Type B pancreatic cell (in vitro differentiated cells): ENCODE measurements around the gene GPRC5C. TPM values are rescaled to one million over a fixed set of nuclear protein-coding genes. Genes with fewer than 3 reads are reported as not detected.

Experiments
- DNase-seq: peaks from one replicate; pipeline ENCODE4 v3.0.0; 2021; ENCODE audit warnings: mixed read lengths; ENCODE audit not compliant: unreplicated experiment; ENCODE audit errors: extremely low spot score
- H3K27ac Mint-ChIP-seq: 2 replicates; pipeline ENCODE4 v1.8.0; 2021; ENCODE audit warnings: mild to moderate bottlenecking, mixed read lengths
- H3K27me3 Mint-ChIP-seq: 2 replicates; pipeline ENCODE4 v1.8.0; 2021; ENCODE audit warnings: mixed read lengths
- H3K36me3 Mint-ChIP-seq: 2 replicates; pipeline ENCODE4 v1.8.0; 2021; ENCODE audit warnings: mixed read lengths
- H3K4me1 Mint-ChIP-seq: one replicate; pipeline ENCODE4 v1.8.0; 2021; ENCODE audit warnings: mixed read lengths; ENCODE audit not compliant: unreplicated experiment
- H3K4me3 Mint-ChIP-seq: 2 replicates; pipeline ENCODE4 v1.8.0; 2021; ENCODE audit warnings: mild to moderate bottlenecking, mixed read lengths
- H3K9me3 Mint-ChIP-seq: 2 replicates; pipeline ENCODE4 v1.8.0; 2021; ENCODE audit warnings: mixed read lengths
- total RNA-seq: library from RNA; stranded (reverse); gene quantifications from 2 replicates; pipeline ENCODE4 v1.2.1, GENCODE V29; 2021; ENCODE audit warnings: low replicate concordance
- TF ChIP-seq, protein P1 (sequence below): fragments of 200-600 bp; sonication (generic); conservative IDR thresholded peaks from 2 replicates; pipeline ENCODE4 v1.5.0; 2021; ENCODE audit warnings: antibody characterized with exemption, mild to moderate bottlenecking

GPRC5C gene
- total RNA-seq, 1 donor from 2014 or later: 64.3 TPM

DNA sequence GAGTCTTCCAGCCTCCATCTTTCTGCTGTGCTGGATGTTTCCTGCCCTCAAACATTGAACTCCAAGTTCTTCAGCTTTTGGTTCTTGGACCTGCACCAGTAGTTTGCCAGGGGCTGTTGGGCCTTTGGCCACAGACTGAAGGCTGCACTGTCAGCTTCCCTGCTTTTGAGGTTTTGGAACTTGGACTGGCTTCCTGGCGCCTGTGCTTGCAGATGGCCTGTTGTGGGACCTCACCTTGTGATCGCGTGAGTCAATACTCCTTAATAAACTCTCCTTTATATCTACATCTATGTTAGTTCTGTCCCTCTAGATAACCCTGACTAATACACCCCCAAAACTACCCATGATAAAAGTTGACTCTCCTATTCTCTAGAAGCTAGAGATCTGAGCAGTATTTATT lies 26.9 kb downstream of the GPRC5C start:
- H3K4me1 Mint-ChIP-seq: peaks cover 18% of the 10 kb centered on the region
- no peaks in the 10 kb centered on the region for H3K9me3 Mint-ChIP-seq
- no peaks in the 10 kb centered on the region for H3K36me3 Mint-ChIP-seq
- TF ChIP-seq, protein P1, sequence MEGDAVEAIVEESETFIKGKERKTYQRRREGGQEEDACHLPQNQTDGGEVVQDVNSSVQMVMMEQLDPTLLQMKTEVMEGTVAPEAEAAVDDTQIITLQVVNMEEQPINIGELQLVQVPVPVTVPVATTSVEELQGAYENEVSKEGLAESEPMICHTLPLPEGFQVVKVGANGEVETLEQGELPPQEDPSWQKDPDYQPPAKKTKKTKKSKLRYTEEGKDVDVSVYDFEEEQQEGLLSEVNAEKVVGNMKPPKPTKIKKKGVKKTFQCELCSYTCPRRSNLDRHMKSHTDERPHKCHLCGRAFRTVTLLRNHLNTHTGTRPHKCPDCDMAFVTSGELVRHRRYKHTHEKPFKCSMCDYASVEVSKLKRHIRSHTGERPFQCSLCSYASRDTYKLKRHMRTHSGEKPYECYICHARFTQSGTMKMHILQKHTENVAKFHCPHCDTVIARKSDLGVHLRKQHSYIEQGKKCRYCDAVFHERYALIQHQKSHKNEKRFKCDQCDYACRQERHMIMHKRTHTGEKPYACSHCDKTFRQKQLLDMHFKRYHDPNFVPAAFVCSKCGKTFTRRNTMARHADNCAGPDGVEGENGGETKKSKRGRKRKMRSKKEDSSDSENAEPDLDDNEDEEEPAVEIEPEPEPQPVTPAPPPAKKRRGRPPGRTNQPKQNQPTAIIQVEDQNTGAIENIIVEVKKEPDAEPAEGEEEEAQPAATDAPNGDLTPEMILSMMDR: no peak
- no peak overlapping the region for H3K27ac Mint-ChIP-seq
- H3K4me3 Mint-ChIP-seq: no peak overlapping the region
- DNase-seq: no peak
- peaks cover 30% of the 10 kb centered on the region for H3K27me3 Mint-ChIP-seq

DNA sequence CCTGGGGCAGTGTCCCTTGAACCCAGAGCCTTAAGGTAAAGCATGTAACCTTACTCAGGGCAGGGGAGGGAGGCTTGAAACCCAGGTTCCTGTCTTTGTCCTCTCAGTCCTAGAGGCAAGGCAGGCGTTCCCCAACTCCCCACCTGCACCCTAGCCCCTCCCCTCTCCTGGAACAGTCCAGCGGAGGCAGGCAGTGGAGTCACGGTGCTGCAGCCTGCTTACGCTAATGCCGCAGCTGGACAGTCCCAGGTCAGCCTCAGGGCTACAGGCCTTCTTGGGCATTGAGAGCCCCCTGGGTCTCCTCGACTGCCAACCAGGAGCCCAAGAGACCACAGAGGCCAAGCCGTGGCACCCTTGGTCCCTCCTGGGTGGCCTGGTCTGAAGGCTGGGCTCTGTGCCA lies 27.7 kb downstream of the GPRC5C start:
- Mint-ChIP-seq H3K9me3 (no peaks in the 10 kb centered on the region), H3K4me3 (no peak overlapping the region), H3K27me3 (peaks cover 30% of the 10 kb centered on the region), H3K4me1 (peaks cover 18% of the 10 kb centered on the region), H3K27ac (no peak overlapping the region), H3K36me3 (no peaks in the 10 kb centered on the region)
- no peak for DNase-seq
- TF ChIP-seq, protein P1: no peak

DNA sequence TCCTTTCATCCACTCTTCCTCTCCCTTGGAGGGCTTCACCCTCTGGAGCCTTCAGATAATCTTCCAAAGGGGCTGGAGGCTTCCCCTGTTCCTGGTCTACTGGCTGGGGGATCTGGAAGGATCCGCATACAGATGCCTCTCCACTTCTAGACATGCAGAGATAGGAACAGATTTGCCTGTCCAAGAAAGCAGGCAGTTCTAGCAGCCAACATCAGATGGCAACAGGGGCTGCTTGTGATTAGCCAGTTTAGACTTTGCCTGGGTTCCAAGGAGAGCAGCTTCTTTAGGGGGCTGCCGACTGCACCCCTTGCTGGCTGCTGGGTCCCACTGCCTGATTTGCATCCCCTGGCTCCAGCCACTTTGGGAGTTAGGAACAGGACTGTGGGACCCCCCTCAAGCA lies 28.4 kb downstream of the GPRC5C start:
- Mint-ChIP-seq H3K4me1 (peaks cover 18% of the 10 kb centered on the region), H3K36me3 (no peaks in the 10 kb centered on the region), H3K4me3 (no peak overlapping the region), H3K27me3 (peaks cover 30% of the 10 kb centered on the region), H3K27ac (no peak overlapping the region), H3K9me3 (no peaks in the 10 kb centered on the region)
- no peak for DNase-seq
- TF ChIP-seq, protein P1: no peak

DNA sequence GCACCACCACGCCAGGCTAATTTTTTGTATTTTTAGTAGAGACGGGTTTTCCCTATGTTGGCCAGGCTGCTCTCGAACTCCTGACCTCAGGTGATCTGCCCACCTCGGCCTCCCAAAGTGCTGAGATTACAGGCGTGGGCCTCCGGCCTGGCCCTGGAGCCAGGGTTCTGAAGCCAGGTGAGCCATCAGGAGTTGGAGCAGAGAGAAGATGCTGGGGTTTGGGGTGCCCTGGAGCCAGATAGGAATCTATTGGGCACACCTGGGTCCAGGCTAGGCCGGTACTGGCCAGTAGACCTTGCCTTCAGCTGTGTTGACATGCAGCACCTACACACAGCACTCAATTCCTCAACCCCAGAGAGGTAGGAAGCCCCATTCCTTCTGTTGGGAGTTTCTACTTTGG lies 29.1 kb downstream of the GPRC5C start:
- DNase-seq: no peak
- Mint-ChIP-seq H3K27me3 (peaks cover 26% of the 10 kb centered on the region), H3K4me3 (no peak overlapping the region), H3K4me1 (peaks cover 13% of the 10 kb centered on the region), H3K36me3 (no peaks in the 10 kb centered on the region), H3K27ac (no peak overlapping the region), H3K9me3 (no peaks in the 10 kb centered on the region)
- TF ChIP-seq, protein P1: no peak

DNA sequence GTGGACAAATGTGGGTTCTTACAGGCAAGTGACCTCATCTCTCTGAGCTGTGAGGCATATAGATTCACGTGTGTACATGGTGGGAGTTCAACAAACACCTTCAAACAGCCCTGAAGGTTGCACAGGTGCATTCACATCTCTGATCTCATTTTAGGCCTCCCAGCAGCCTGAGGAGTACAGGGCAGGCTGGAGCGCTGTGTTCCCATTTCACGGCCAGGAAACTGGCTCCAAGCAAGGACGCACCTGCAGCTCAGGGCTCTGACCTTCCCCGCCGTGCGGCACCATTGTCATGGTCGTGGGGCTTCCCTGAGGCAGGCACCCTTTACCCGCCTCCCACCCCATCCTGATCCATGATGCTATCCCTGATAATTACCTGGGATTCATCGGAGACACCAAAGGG lies 29.7 kb downstream of the GPRC5C start:
- no peaks in the 10 kb centered on the region for H3K9me3 Mint-ChIP-seq
- no peaks in the 10 kb centered on the region for H3K36me3 Mint-ChIP-seq
- no peak overlapping the region for H3K4me3 Mint-ChIP-seq
- H3K27me3 Mint-ChIP-seq: peaks cover 24% of the 10 kb centered on the region
- no peak for DNase-seq
- TF ChIP-seq, protein P1: no peak
- no peak overlapping the region for H3K27ac Mint-ChIP-seq
- peaks cover 10% of the 10 kb centered on the region for H3K4me1 Mint-ChIP-seq
